Endodermal cell (in vitro differentiated cells): ENCODE measurements around the gene TES. TPM values are rescaled to one million over a fixed set of nuclear protein-coding genes. Genes with fewer than 3 reads are reported as not detected.
A peak's percentile ranks its signal among the peaks of the same experiment; 100 is the strongest.

Source experiments
- DNase-seq: peaks from one replicate; pipeline ENCODE4 v3.0.0-alpha.2; 2017
- H3K27ac ChIP-seq: 2 replicates; pipeline ENCODE4 v1.5.1; 2013; ENCODE audit warnings: mild to moderate bottlenecking, low read depth, low read length, moderate library complexity
- H3K27me3 ChIP-seq: 2 replicates; pipeline ENCODE4 v1.6.1; 2013; ENCODE audit warnings: mild to moderate bottlenecking, low read length, moderate library complexity; ENCODE audit not compliant: insufficient read depth, control insufficient read depth, poor library complexity, severe bottlenecking
- H3K36me3 ChIP-seq: 2 replicates; pipeline ENCODE4 v1.7.0; 2013; ENCODE audit warnings: mild to moderate bottlenecking, low read length, moderate library complexity; ENCODE audit not compliant: control insufficient read depth, insufficient read depth
- H3K4me1 ChIP-seq: one replicate; pipeline ENCODE4 v1.7.0; 2013; ENCODE audit warnings: low read length; ENCODE audit not compliant: control insufficient read depth, insufficient read depth
- H3K4me3 ChIP-seq: 2 replicates; pipeline ENCODE4 v1.5.1; 2013; ENCODE audit warnings: mild to moderate bottlenecking, low read length, moderate library complexity
- H3K9ac ChIP-seq: 2 replicates; pipeline ENCODE4 v1.6.1; 2013; ENCODE audit warnings: mild to moderate bottlenecking, low read length, moderate library complexity; ENCODE audit not compliant: poor library complexity, severe bottlenecking; ENCODE audit errors: extremely low read depth
- H3K9me3 ChIP-seq: 2 replicates; pipeline ENCODE4 v1.6.1; 2013; ENCODE audit warnings: mild to moderate bottlenecking, low read length, moderate library complexity; ENCODE audit not compliant: control insufficient read depth
- H3K27ac Mint-ChIP-seq: 2 replicates; pipeline ENCODE4 v1.8.0; 2020; ENCODE audit warnings: mixed read lengths
- H3K27me3 Mint-ChIP-seq: 2 replicates; pipeline ENCODE4 v1.8.0; 2021; ENCODE audit warnings: mild to moderate bottlenecking, mixed read lengths; ENCODE audit not compliant: insufficient read depth
- H3K36me3 Mint-ChIP-seq: 2 replicates; pipeline ENCODE4 v1.8.0; 2020; ENCODE audit warnings: low read depth, mixed read lengths
- H3K4me1 Mint-ChIP-seq: 2 replicates; pipeline ENCODE4 v1.8.0; 2020; ENCODE audit warnings: mixed read lengths
- H3K4me3 Mint-ChIP-seq: 2 replicates; pipeline ENCODE4 v1.8.0; 2020; ENCODE audit warnings: mild to moderate bottlenecking, moderate library complexity, mixed read lengths
- H3K9me3 Mint-ChIP-seq: 2 replicates; pipeline ENCODE4 v1.8.0; 2020; ENCODE audit warnings: mild to moderate bottlenecking, mixed read lengths
- CTCF ChIP-seq: fragments of 200-600 bp; sonication (generic); conservative IDR thresholded peaks from 2 replicates; pipeline ENCODE4 v1.5.0; 2021; ENCODE audit warnings: antibody characterized with exemption, mild to moderate bottlenecking
- WGBS, 2 experiments: methylation state at CpG; one replicate each; pipeline versions ENCODE4 v1.1.5 to v1.1.7; 2013; ENCODE audit warnings: missing lambda C conversion rate in 2 of 2, mixed read lengths in 1 of 2; ENCODE audit not compliant: insufficient coverage in 1 of 2, insufficient read length in 1 of 2; 5-methylcytosine and 5-hydroxymethylcytosine counted together
- total RNA-seq, 2 donors: library from RNA; stranded (reverse); fragmentation: NEBNext Ultra II Directional in 1 of 2; extraction: Animal tissue kit (Norgen Biotek cat#: 25700) in 1 of 2; gene quantifications; 2 replicates in 1 of 2; 3 replicates in 1 of 2; pipeline ENCODE4 v1.2.1, GENCODE V29; 2021

Gene TES
- total RNA-seq, 2 donors from 2014 or later: 23.1 to 31.0 TPM

GRCh38 chr7:116228241-116228640 is 17.9 kb downstream of the TES start:
- Histone ChIP-seq H3K9me3 (no peaks in the 10 kb centered on the region), H3K4me3 (no peak overlapping the region), H3K27me3 (peaks cover 26% of the 10 kb centered on the region), H3K27ac (no peak overlapping the region), H3K4me1 (peaks cover 2% of the 10 kb centered on the region), H3K9ac (no peak overlapping the region), H3K36me3 (no peaks in the 10 kb centered on the region)
- no peak overlapping the region for H3K4me3 Mint-ChIP-seq
- peaks cover 29% of the 10 kb centered on the region for H3K4me1 Mint-ChIP-seq
- no peak overlapping the region for H3K27ac Mint-ChIP-seq
- H3K27me3 Mint-ChIP-seq: peaks cover 6% of the 10 kb centered on the region
- no peak for DNase-seq
- no peaks in the 10 kb centered on the region for H3K9me3 Mint-ChIP-seq
- 82 to 94% methylated on average over 1 to 5 of the region's 5 CpGs for WGBS, 2 experiments
- no peaks in the 10 kb centered on the region for H3K36me3 Mint-ChIP-seq
- TF ChIP-seq CTCF: no peak

- Histone ChIP-seq H3K9me3 (no peaks in the 10 kb centered on the region), H3K27me3 (peaks cover 26% of the 10 kb centered on the region), H3K36me3 (no peaks in the 10 kb centered on the region), H3K4me3 (no peak overlapping the region), H3K27ac (no peak overlapping the region), H3K4me1 (peaks cover 2% of the 10 kb centered on the region), H3K9ac (no peak overlapping the region)
- peaks cover 24% of the 10 kb centered on the region for H3K4me1 Mint-ChIP-seq
- no peak for TF ChIP-seq CTCF
- no peaks in the 10 kb centered on the region for H3K36me3 Mint-ChIP-seq
- no peak overlapping the region for H3K4me3 Mint-ChIP-seq
- no peak for DNase-seq
- peaks cover 6% of the 10 kb centered on the region for H3K27me3 Mint-ChIP-seq
- H3K27ac Mint-ChIP-seq: no peak overlapping the region
- H3K9me3 Mint-ChIP-seq: no peaks in the 10 kb centered on the region
Measured at GRCh38 chr7:116229366-116229765, 19.0 kb downstream of the TES start.

- H3K4me1 ChIP-seq: peaks cover 2% of the 10 kb centered on the region
- Mint-ChIP-seq H3K27me3 (peaks cover 6% of the 10 kb centered on the region), H3K4me3 (no peak overlapping the region), H3K9me3 (no peaks in the 10 kb centered on the region), H3K36me3 (no peaks in the 10 kb centered on the region), H3K27ac (no peak overlapping the region), H3K4me1 (peaks cover 18% of the 10 kb centered on the region)
- H3K27ac ChIP-seq: no peak overlapping the region
- H3K9ac ChIP-seq: no peak overlapping the region
- H3K36me3 ChIP-seq: no peaks in the 10 kb centered on the region
- DNase-seq: peak; percentile 49
- no peak for TF ChIP-seq CTCF
- no peak overlapping the region for H3K4me3 ChIP-seq
- 85 to 90% methylated on average over 2 to 3 of the region's 4 CpGs for WGBS, 2 experiments
- H3K9me3 ChIP-seq: no peaks in the 10 kb centered on the region
- peaks cover 26% of the 10 kb centered on the region for H3K27me3 ChIP-seq
Measured at GRCh38 chr7:116230191-116231005, 20.1 kb downstream of the TES start.
